PC-9 (cell line): ENCODE results near the gene CTDNEP1. TPM values are rescaled to one million over a fixed set of nuclear protein-coding genes. Genes with fewer than 3 reads are reported as not detected.

ENCODE experiments used
- BruUV-seq: library from RNA; stranded (reverse); fragments of 400-500 nt; replicated peaks from 2 replicates; lab custom pipeline; 2021; lab: Mats Ljungman, UMichigan
- CTCF ChIA-PET: fragments of 300-600 bp; sonication (Branson Sonifier 250); formaldehyde crosslinking; loops from one replicate; lab custom pipeline; 2022; ENCODE audit warnings: antibody characterized with exemption; lab: Charles Lee
- POLR2A ChIA-PET: fragments of 300-600 bp; sonication (Branson Sonifier 250); formaldehyde crosslinking; loops from one replicate; lab custom pipeline; 2022; ENCODE audit warnings: antibody characterized with exemption; ENCODE audit not compliant: unreplicated experiment; lab: Charles Lee
- DNase-seq, 2 experiments: peaks; one replicate each; pipeline versions ENCODE4 v3.0.0 to v3.0.0-alpha.2; 2015 to 2022; ENCODE audit warnings: mixed read lengths in 1 of 2
- H2AFZ ChIP-seq: fragments of 200-600 bp; sonication (generic); 2 replicates; pipeline ENCODE4 v1.8.1; 2017; ENCODE audit warnings: antibody characterized with exemption
- H3F3A ChIP-seq: fragments of 200-600 bp; sonication (generic); 2 replicates; pipeline ENCODE4 v1.8.1; 2017; ENCODE audit warnings: antibody characterized with exemption, mild to moderate bottlenecking, low read depth; ENCODE audit not compliant: insufficient read depth
- H3K27ac ChIP-seq: fragments of 200-600 bp; sonication (generic); 2 replicates; pipeline ENCODE4 v1.6.1; 2016; ENCODE audit warnings: mixed run types
- H3K27me3 ChIP-seq: fragments of 200-600 bp; sonication (generic); 2 replicates; pipeline ENCODE4 v1.6.1; 2016; ENCODE audit warnings: low read depth, mixed run types; ENCODE audit not compliant: insufficient read depth
- H3K36me3 ChIP-seq: fragments of 200-600 bp; sonication (generic); 2 replicates; pipeline ENCODE4 v1.6.1; 2016; ENCODE audit warnings: low read depth, mixed run types
- H3K4me1 ChIP-seq: fragments of 200-600 bp; sonication (generic); replicated peaks from 2 replicates; pipeline ENCODE4 v1.6.1; 2016; ENCODE audit warnings: mixed run types; ENCODE audit not compliant: insufficient read depth
- H3K4me2 ChIP-seq: fragments of 200-600 bp; sonication (generic); 2 replicates; pipeline ENCODE4 v1.6.1; 2017; ENCODE audit warnings: mixed run types
- H3K4me3 ChIP-seq: fragments of 200-600 bp; sonication (generic); 2 replicates; pipeline ENCODE4 v1.6.1; 2016; ENCODE audit warnings: mixed run types
- H3K79me2 ChIP-seq: fragments of 200-600 bp; sonication (generic); 2 replicates; pipeline ENCODE4 v1.6.1; 2017; ENCODE audit warnings: low read depth, mixed run types
- H3K9me2 ChIP-seq: fragments of 200-600 bp; sonication (generic); 2 replicates; pipeline ENCODE4 v1.8.1; 2017; ENCODE audit warnings: mild to moderate bottlenecking; ENCODE audit not compliant: insufficient read depth
- H3K9me3 ChIP-seq: fragments of 200-600 bp; sonication (generic); 2 replicates; pipeline ENCODE4 v1.8.1; 2016; ENCODE audit warnings: low read depth; ENCODE audit not compliant: insufficient read depth
- H4K20me1 ChIP-seq: fragments of 200-600 bp; sonication (generic); 2 replicates; pipeline ENCODE4 v1.8.1; 2017; ENCODE audit not compliant: insufficient read depth
- CTCF ChIP-seq: fragments of 200-600 bp; sonication (generic); conservative IDR thresholded peaks from 2 replicates; pipeline ENCODE4 v1.6.1; 2017; ENCODE audit warnings: mixed run types, antibody characterized with exemption, mild to moderate bottlenecking, moderate library complexity
- EZH2 ChIP-seq: fragments of 200-600 bp; sonication (generic); IDR thresholded peaks from 2 replicates; pipeline ENCODE4 v1.8.0; 2017; ENCODE audit warnings: antibody characterized with exemption, low read depth
- intact Hi-C: fragments of 100-400 bp; cut with micrococcal nuclease; formaldehyde crosslinking; loops from one replicate; pipeline ENCODE4 v1.10.0; 2022; ENCODE audit not compliant: unreplicated experiment
- total RNA-seq: library from RNA; stranded (reverse); gene quantifications from 2 replicates; pipeline ENCODE4 v1.2.3, GENCODE V29; 2021

Gene CTDNEP1
- total RNA-seq, 1 experiment from 2014 or later, result 203 TPM

GRCh38 chr17:7285679-7286078 is 34.1 kb upstream of the CTDNEP1 start:
- POLR2A ChIA-PET, result no interaction called here
- H3K4me3 ChIP-seq, result no peak overlapping the region
- BruUV-seq, result no TSS peak
- no peaks in the 10 kb centered on the region for H3K9me2 ChIP-seq
- H3K27me3 ChIP-seq, result peaks cover 5% of the 10 kb centered on the region; the same call in 1 of the 2 replicates
- H3K36me3 ChIP-seq, result no peaks in the 10 kb centered on the region
- no peak overlapping the region for H2AFZ ChIP-seq
- no peak overlapping the region for H3K4me2 ChIP-seq
- intact Hi-C loops, result no loop called here
- no peaks in the 10 kb centered on the region for H3K9me3 ChIP-seq
- H3F3A ChIP-seq, result peaks cover 4% of the 10 kb centered on the region; the same call in 1 of the 2 replicates
- no peak for DNase-seq
- no peaks in the 10 kb centered on the region for H3K79me2 ChIP-seq
- H3K4me1 ChIP-seq, result no peaks in the 10 kb centered on the region
- H4K20me1 ChIP-seq, result no peaks in the 10 kb centered on the region
- no peak overlapping the region for H3K27ac ChIP-seq
- no peak for TF ChIP-seq CTCF
- TF ChIP-seq EZH2, result no peak
- CTCF ChIA-PET, result no interaction called here

- Histone ChIP-seq H3K79me2 (no peaks in the 10 kb centered on the region), H3K4me2 (no peak overlapping the region), H3K27me3 (no peaks in the 10 kb centered on the region; the same call in 1 of the 2 replicates), H3K9me2 (no peaks in the 10 kb centered on the region), H3K9me3 (no peaks in the 10 kb centered on the region), H3F3A (peaks cover 9% of the 10 kb centered on the region; the same call in 1 of the 2 replicates), H3K4me3 (no peak overlapping the region), H3K4me1 (0 out of 2 replicates have a peak, but pooled peaks cover 4% of the 10 kb centered on the region), H4K20me1 (no peaks in the 10 kb centered on the region), H3K36me3 (no peaks in the 10 kb centered on the region), H2AFZ (no peak overlapping the region), H3K27ac (no peak overlapping the region)
- DNase-seq, result no peak
- TF ChIP-seq CTCF (no peak), EZH2 (no peak)
- ChIA-PET CTCF (no interaction called here), POLR2A (no interaction called here)
- no TSS peak for BruUV-seq
- intact Hi-C loops, result no loop called here
Observed at GRCh38 chr17:7284911-7285310, 33.4 kb upstream of the CTDNEP1 start.

- Histone ChIP-seq H3K79me2 (no peaks in the 10 kb centered on the region), H3F3A (peaks cover 12% of the 10 kb centered on the region; the same call in 1 of the 2 replicates), H3K4me1 (0 out of 2 replicates have a peak, but pooled peaks cover 4% of the 10 kb centered on the region), H2AFZ (no peak overlapping the region), H3K9me3 (no peaks in the 10 kb centered on the region), H3K27me3 (no peaks in the 10 kb centered on the region), H3K4me2 (no peak overlapping the region), H3K9me2 (no peaks in the 10 kb centered on the region), H3K4me3 (no peak overlapping the region), H3K27ac (no peak overlapping the region), H3K36me3 (no peaks in the 10 kb centered on the region), H4K20me1 (no peaks in the 10 kb centered on the region)
- ChIA-PET CTCF (interaction anchor here (1.4 kb wide), 1 partner anchor 13 kb away, joined by 3 read pairs; no protein-coding TSS in a partner anchor), POLR2A (no interaction called here)
- intact Hi-C loops, result no loop called here
- DNase-seq, result no peak
- BruUV-seq, result no TSS peak
- TF ChIP-seq EZH2 (no peak), CTCF (no peak)
Observed at GRCh38 chr17:7283471-7284216, 32.1 kb upstream of the CTDNEP1 start.
